ENCODE results near the gene TNFAIP8L1.
A peak's percentile ranks its signal among the peaks of the same experiment; 100 is the strongest.
"Not testable (repeated sequence)": the region's sequence is repeated elsewhere in the genome, so short reads cannot be mapped to it uniquely, and the experiment has no call there.

TNFAIP8L1 gene

DNA sequence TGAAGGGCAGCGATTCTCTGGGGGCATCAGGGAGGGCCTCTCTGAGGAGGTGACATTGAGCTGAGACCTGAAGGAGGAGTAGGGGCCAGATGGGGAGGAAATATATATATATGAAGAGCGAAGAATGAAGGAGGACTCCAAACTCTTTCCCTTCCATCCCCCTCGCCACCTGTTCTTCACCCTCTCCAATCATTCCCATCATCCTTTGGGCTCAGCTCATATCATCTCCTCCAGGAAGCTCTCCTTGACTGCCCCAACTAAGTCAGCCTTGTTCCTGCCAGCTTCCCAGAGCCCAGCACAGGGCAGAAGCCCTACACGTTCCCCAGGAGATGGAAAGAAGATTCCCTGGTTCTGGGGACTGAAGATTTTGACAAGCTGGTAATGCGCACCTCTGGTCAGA lies 46.9 kb upstream of the TNFAIP8L1 start:
- Histone ChIP-seq H3K27ac (ENCODE audit: extremely low read depth, low read depth, low read length) (no peak overlapping the region), H3K4me3 (ENCODE audit: low read depth, low read length) (no peak overlapping the region), H3K36me3 (ENCODE audit: control insufficient read depth in 2 of 2, insufficient read depth in 1 of 2, low read length in 2 of 2) (no peaks in the 10 kb centered on the region), H3K9me3 (ENCODE audit: control insufficient read depth, insufficient read depth, low read depth, low read length) (no peaks in the 10 kb centered on the region), H3K4me1 (ENCODE audit: control insufficient read depth, insufficient read depth, low read length) (no peaks in the 10 kb centered on the region)
- ChIA-PET POLR2A (interaction anchor here (0.7 kb wide), 2 partner anchors 13 to 94 kb away, joined by 3 to 4 read pairs; no protein-coding TSS in a partner anchor), CTCF (interaction anchor here (0.6 to 2.8 kb wide), 5 partner anchors 16 to 67 kb away, joined by 3 to 13 read pairs (median 7); no protein-coding TSS in a partner anchor)
- no peak for TF ChIP-seq HOXC10 (CRISPR knock-in tag; IDR thresholded peaks at IDR 0.05)
- no peak for TF ChIP-seq ZNF426 (tag by site-specific recombination; IDR thresholded peaks at IDR 0.05)
- TF ChIP-seq ZNF76 (tag by site-specific recombination; IDR thresholded peaks at IDR 0.05; ENCODE audit: borderline replicate concordance, low read depth), result 0 out of 2 replicates have a peak, but pooled peaks have one; percentile 21
- TF ChIP-seq ZNF174 (tag by site-specific recombination; IDR thresholded peaks at IDR 0.05), result no peak

DNA sequence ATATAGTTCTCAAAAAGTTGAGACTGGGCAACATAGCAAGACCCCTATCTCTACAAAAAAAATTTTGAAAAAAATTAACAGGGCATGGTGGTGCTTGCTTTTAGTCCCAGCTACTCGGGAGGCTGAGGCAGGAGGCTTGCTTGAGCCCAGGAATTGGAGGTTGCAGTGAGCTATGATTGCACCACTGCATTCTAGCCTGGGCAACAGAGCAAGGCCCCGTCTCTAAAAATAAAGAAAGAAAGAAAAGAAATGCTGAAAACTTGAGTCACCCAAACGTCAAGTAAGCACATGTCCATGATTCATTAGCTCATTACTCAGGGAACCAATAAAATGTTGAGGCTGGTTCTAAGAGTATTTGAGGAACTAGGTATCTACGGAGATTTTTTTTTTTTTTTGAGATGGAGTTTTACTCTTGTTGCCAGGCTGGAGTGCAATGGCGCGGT lies 45.9 kb upstream of the TNFAIP8L1 start:
- CTCF ChIA-PET, result interaction anchor here (0.6 to 2.8 kb wide), 3 partner anchors 17 to 42 kb away, joined by 3 to 13 read pairs (median 10); no protein-coding TSS in a partner anchor
- no peak overlapping the region for H3K27ac ChIP-seq (ENCODE audit: extremely low read depth, low read depth, low read length)
- H3K9me3 ChIP-seq (ENCODE audit: control insufficient read depth, insufficient read depth, low read depth, low read length), result no peaks in the 10 kb centered on the region
- H3K4me3 ChIP-seq (ENCODE audit: low read depth, low read length), result no peak overlapping the region
- no peak for TF ChIP-seq ZNF341 (tag by site-specific recombination; IDR thresholded peaks at IDR 0.05; ENCODE audit: low read depth)
- peak; percentile 99 for TF ChIP-seq ZNF121 (tag by site-specific recombination; IDR thresholded peaks at IDR 0.05)
- 0 out of 2 replicates have a peak, but pooled peaks cover 2% of the 10 kb centered on the region for H3K4me1 ChIP-seq (ENCODE audit: control insufficient read depth, insufficient read depth, low read length)
- H3K36me3 ChIP-seq (ENCODE audit: control insufficient read depth in 2 of 2, insufficient read depth in 1 of 2, low read length in 2 of 2), result no peaks in the 10 kb centered on the region
- POLR2A ChIA-PET, result interaction anchor here (0.7 to 1.0 kb wide), 3 partner anchors 39 to 133 kb away, joined by 3 to 4 read pairs (median 3); no protein-coding TSS in a partner anchor

DNA sequence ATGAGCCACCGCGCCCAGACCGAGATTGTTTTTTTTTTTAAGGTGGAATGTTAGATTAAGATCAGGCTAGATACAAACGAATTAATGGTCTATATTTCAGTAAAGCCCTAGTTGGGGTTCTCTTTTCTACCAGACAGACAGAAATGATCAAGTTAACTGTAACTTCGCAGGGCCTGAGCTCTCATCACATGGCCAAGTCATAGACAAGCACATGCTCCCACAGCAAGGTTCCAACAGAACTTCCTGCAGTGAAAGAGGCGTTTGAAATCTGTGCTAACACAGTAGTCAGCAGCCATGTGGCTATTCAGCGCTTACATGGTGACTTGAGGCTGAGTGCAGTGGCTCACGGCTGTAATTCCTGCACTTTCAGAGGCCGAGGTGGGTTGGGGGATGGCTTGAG lies 45.1 kb upstream of the TNFAIP8L1 start:
- no peak overlapping the region for H3K4me3 ChIP-seq (ENCODE audit: low read depth, low read length)
- no peak overlapping the region for H3K27ac ChIP-seq (ENCODE audit: extremely low read depth, low read depth, low read length)
- H3K36me3 ChIP-seq (ENCODE audit: control insufficient read depth in 2 of 2, insufficient read depth in 1 of 2, low read length in 2 of 2), result no peaks in the 10 kb centered on the region
- TF ChIP-seq, protein P1, sequence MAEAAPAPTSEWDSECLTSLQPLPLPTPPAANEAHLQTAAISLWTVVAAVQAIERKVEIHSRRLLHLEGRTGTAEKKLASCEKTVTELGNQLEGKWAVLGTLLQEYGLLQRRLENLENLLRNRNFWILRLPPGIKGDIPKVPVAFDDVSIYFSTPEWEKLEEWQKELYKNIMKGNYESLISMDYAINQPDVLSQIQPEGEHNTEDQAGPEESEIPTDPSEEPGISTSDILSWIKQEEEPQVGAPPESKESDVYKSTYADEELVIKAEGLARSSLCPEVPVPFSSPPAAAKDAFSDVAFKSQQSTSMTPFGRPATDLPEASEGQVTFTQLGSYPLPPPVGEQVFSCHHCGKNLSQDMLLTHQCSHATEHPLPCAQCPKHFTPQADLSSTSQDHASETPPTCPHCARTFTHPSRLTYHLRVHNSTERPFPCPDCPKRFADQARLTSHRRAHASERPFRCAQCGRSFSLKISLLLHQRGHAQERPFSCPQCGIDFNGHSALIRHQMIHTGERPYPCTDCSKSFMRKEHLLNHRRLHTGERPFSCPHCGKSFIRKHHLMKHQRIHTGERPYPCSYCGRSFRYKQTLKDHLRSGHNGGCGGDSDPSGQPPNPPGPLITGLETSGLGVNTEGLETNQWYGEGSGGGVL (tag by site-specific recombination; IDR thresholded peaks at IDR 0.05), result no peak
- TF ChIP-seq SCRT1 (tag by site-specific recombination; IDR thresholded peaks at IDR 0.05; ENCODE audit: borderline replicate concordance) (no peak), REPIN1 (tag by site-specific recombination; IDR thresholded peaks at IDR 0.05; ENCODE audit: low read depth) (no peak), ZNF658 (tag by site-specific recombination; IDR thresholded peaks at IDR 0.05) (no peak), ZNF121 (tag by site-specific recombination; IDR thresholded peaks at IDR 0.05) (no peak), ZNF843 (tag by site-specific recombination; IDR thresholded peaks at IDR 0.05) (no peak), ZNF112 (tag by site-specific recombination; IDR thresholded peaks at IDR 0.05) (no peak), ZFP41 (tag by site-specific recombination; IDR thresholded peaks at IDR 0.05; ENCODE audit: borderline replicate concordance) (no peak), HOXD13 (CRISPR knock-in tag; IDR thresholded peaks at IDR 0.05; ENCODE audit: borderline replicate concordance) (no peak), YY1 (tag by site-specific recombination; IDR thresholded peaks at IDR 0.05) (no peak), ZNF664 (tag by site-specific recombination; IDR thresholded peaks at IDR 0.05) (no peak), ZNF654 (tag by site-specific recombination; IDR thresholded peaks at IDR 0.05; ENCODE audit: low read depth) (no peak)
- TF ChIP-seq, protein P2, sequence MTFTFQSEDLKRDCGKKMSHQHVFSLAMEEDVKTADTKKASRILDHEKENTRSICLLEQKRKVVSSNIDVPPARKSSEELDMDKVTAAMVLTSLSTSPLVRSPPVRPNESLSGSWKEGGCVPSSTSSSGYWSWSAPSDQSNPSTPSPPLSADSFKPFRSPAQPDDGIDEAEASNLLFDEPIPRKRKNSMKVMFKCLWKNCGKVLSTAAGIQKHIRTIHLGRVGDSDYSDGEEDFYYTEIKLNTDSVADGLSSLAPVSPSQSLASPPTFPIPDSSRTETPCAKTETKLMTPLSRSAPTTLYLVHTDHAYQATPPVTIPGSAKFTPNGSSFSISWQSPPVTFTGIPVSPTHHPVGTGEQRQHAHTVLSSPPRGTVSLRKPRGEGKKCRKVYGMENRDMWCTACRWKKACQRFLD (tag by site-specific recombination; IDR thresholded peaks at IDR 0.05), result no peak
- TF ChIP-seq, protein P3, sequence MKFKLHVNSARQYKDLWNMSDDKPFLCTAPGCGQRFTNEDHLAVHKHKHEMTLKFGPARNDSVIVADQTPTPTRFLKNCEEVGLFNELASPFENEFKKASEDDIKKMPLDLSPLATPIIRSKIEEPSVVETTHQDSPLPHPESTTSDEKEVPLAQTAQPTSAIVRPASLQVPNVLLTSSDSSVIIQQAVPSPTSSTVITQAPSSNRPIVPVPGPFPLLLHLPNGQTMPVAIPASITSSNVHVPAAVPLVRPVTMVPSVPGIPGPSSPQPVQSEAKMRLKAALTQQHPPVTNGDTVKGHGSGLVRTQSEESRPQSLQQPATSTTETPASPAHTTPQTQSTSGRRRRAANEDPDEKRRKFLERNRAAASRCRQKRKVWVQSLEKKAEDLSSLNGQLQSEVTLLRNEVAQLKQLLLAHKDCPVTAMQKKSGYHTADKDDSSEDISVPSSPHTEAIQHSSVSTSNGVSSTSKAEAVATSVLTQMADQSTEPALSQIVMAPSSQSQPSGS (tag by site-specific recombination; IDR thresholded peaks at IDR 0.05; ENCODE audit: low read depth), result no peak
- 0 out of 2 replicates have a peak, but pooled peaks cover 3% of the 10 kb centered on the region for H3K4me1 ChIP-seq (ENCODE audit: control insufficient read depth, insufficient read depth, low read length)
- ChIA-PET POLR2A (no interaction called here), CTCF (interaction anchor here (0.6 to 1.4 kb wide), 2 partner anchors 42 to 47 kb away, joined by 3 to 4 read pairs; no protein-coding TSS in a partner anchor)
- H3K9me3 ChIP-seq (ENCODE audit: control insufficient read depth, insufficient read depth, low read depth, low read length), result no peaks in the 10 kb centered on the region

DNA sequence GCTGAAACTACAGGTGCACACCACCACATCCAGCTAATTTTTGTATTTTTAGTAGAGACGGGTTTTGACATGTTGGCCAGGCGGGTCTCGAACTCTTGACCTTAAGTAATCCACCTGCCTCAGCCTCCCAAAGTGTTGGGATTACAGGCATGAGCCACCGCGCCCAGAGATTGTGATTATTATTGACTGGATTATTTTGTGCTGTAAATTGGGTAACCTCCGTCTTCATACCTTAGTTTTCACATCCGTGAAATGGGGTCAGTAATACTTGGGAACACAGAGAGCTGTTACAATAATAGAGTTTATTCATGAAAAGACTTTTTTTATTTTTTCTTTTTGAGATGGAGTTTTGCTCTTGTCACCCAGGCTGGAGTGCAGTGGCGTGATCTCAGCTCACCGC lies 44.2 kb upstream of the TNFAIP8L1 start:
- H3K9me3 ChIP-seq (ENCODE audit: control insufficient read depth, insufficient read depth, low read depth, low read length); H3K36me3 ChIP-seq (ENCODE audit: control insufficient read depth in 2 of 2, insufficient read depth in 1 of 2, low read length in 2 of 2); H3K4me1 ChIP-seq (ENCODE audit: control insufficient read depth, insufficient read depth, low read length); POLR2A ChIA-PET; H3K4me3 ChIP-seq (ENCODE audit: low read depth, low read length); H3K27ac ChIP-seq (ENCODE audit: extremely low read depth, low read depth, low read length): not testable (repeated sequence)
- CTCF ChIA-PET, result interaction anchor here (0.6 to 1.4 kb wide), 3 partner anchors 37 to 83 kb away, joined by 3 to 4 read pairs (median 4); no protein-coding TSS in a partner anchor

Measured in HEK293 (cell line).